Adrenal gland (tissue), 5 donors: ENCODE measurements around the gene CFAP97D2.

Source experiments
- POLR2A ChIP-seq, 2 donors: fragments of 450-650 bp; IDR thresholded peaks; one replicate each; pipeline ENCODE4 v1.6.1; 2017; ENCODE audit warnings: antibody characterized with exemption in 2 of 2, mild to moderate bottlenecking in 2 of 2, moderate library complexity in 1 of 2
- TF ChIP-seq, protein P1 (sequence below), 6 experiments: fragments of 450-650 bp in 4 of 6; fragments of 200-600 bp in 2 of 6; sonication (generic) in 1 of 6; IDR thresholded peaks; 1 replicate in 5 of 6; 2 replicates in 1 of 6; pipeline versions ENCODE4 v1.5.1 to v1.8.0; 2016 to 2021; ENCODE audit warnings: antibody characterized with exemption in 6 of 6, mild to moderate bottlenecking in 2 of 6, moderate library complexity in 1 of 6
- donor health status: DM: no; HTN: no; CAD: no.

DNA sequence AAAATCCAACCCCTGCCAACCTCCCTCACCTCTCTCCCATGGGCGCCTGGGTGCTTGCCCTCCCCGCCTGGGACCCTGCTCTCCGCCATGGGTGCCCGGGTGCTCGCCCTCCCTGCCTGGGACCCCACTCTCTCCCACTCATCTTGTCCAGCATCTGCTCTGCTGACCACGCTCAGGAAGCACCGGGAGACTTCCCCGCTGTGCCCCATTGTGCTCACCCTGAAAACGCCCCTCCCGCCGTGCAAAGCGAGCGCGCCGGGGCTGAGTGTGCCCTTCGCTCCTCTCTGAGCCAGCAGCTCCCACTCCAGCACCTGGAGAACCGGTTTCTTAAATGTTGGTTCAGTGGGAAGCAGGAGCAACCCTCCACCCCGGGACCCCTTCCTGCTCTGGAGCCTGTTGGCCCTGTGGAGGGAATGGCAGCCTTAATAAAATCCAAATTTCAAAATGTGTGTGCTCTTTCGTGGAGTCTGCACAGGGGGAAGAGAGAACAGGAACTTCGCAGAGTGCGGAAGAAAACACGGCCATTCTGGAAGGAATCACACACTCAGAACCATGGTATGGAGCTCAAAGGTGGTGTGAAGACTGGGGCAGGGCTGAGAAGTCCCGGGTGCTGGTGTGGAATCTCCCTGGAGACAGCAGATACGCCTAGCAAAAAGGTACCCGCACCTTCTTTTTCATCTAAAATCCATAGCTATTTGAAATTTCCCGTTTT, 32.5 kb downstream of the CFAP97D2 start:
- TF ChIP-seq, protein P1, sequence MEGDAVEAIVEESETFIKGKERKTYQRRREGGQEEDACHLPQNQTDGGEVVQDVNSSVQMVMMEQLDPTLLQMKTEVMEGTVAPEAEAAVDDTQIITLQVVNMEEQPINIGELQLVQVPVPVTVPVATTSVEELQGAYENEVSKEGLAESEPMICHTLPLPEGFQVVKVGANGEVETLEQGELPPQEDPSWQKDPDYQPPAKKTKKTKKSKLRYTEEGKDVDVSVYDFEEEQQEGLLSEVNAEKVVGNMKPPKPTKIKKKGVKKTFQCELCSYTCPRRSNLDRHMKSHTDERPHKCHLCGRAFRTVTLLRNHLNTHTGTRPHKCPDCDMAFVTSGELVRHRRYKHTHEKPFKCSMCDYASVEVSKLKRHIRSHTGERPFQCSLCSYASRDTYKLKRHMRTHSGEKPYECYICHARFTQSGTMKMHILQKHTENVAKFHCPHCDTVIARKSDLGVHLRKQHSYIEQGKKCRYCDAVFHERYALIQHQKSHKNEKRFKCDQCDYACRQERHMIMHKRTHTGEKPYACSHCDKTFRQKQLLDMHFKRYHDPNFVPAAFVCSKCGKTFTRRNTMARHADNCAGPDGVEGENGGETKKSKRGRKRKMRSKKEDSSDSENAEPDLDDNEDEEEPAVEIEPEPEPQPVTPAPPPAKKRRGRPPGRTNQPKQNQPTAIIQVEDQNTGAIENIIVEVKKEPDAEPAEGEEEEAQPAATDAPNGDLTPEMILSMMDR (IDR thresholded peaks at IDR 0.05) = no peak
- TF ChIP-seq POLR2A (IDR thresholded peaks at IDR 0.05) = no peak
